Measurements from ENCODE around the gene APOL3. TPM values are rescaled to one million over a fixed set of nuclear protein-coding genes. Genes with fewer than 3 reads are reported as not detected.
"Not testable (repeated sequence)": the region's sequence is repeated elsewhere in the genome, so short reads cannot be mapped to it uniquely, and the experiment has no call there.

Gene APOL3
- total RNA-seq (ENCODE audit: low replicate concordance), result 2.0 and 2.3 TPM in 2 replicates
- long read RNA-seq, partial matches to known transcripts, result 1 of 6 reads
- long read RNA-seq, other reads (novel, unspliced or antisense), result 0 of 6 reads

GRCh38 chr22:36160499-36160942 is at the start of gene APOL3:
APOL3 (minus strand) TSS chr22:36160755; CDS start chr22:36149055, 11,700 bp downstream.
- Mint-ChIP-seq H3K4me1 (ENCODE audit: unreplicated experiment) (peaks cover 27% of the 10 kb centered on the region), H3K4me3 (no peak within 1 kb of the TSS), H3K36me3 (no peaks in the 10 kb centered on the region), H3K27me3 (no peaks in the 10 kb centered on the region), H3K9me3 (no peaks in the 10 kb centered on the region), H3K27ac (no peak within 1 kb of the TSS)
- no peak for DNase-seq (ENCODE audit: extremely low spot score, unreplicated experiment)
- no peak for TF ChIP-seq CTCF (conservative IDR thresholded peaks at IDR 0.05)

- no peak for TF ChIP-seq CTCF (conservative IDR thresholded peaks at IDR 0.05)
- Mint-ChIP-seq H3K27me3 (no peaks in the 10 kb centered on the region), H3K27ac (no peak overlapping the region), H3K36me3 (no peaks in the 10 kb centered on the region), H3K4me3 (no peak overlapping the region), H3K9me3 (peaks cover 19% of the 10 kb centered on the region), H3K4me1 (ENCODE audit: unreplicated experiment) (peaks cover 30% of the 10 kb centered on the region)
- DNase-seq (ENCODE audit: extremely low spot score, unreplicated experiment), result no peak
Measured at GRCh38 chr22:36210224-36210623, 49.7 kb upstream of the APOL3 start.

- peak overlapping the region; percentile 40 for H3K27ac Mint-ChIP-seq
- not testable (repeated sequence) for H3K27me3 Mint-ChIP-seq; H3K36me3 Mint-ChIP-seq; H3K4me3 Mint-ChIP-seq; DNase-seq (ENCODE audit: extremely low spot score, unreplicated experiment)
- H3K4me1 Mint-ChIP-seq (ENCODE audit: unreplicated experiment), result peaks cover 28% of the 10 kb centered on the region
- peaks cover 19% of the 10 kb centered on the region for H3K9me3 Mint-ChIP-seq
Measured at GRCh38 chr22:36209488-36209908, 48.9 kb upstream of the APOL3 start.

- H3K9me3 Mint-ChIP-seq, result peaks cover 19% of the 10 kb centered on the region
- no peaks in the 10 kb centered on the region for H3K27me3 Mint-ChIP-seq
- no peaks in the 10 kb centered on the region for H3K36me3 Mint-ChIP-seq
- no peak overlapping the region for H3K4me3 Mint-ChIP-seq
- H3K27ac Mint-ChIP-seq, result peak overlapping the region; percentile 40
- DNase-seq (ENCODE audit: extremely low spot score, unreplicated experiment), result no peak
- peaks cover 28% of the 10 kb centered on the region for H3K4me1 Mint-ChIP-seq (ENCODE audit: unreplicated experiment)
- no peak for TF ChIP-seq CTCF (conservative IDR thresholded peaks at IDR 0.05)
Measured at GRCh38 chr22:36208914-36209313, 48.4 kb upstream of the APOL3 start.

- Mint-ChIP-seq H3K27me3 (no peaks in the 10 kb centered on the region), H3K36me3 (no peaks in the 10 kb centered on the region), H3K4me1 (ENCODE audit: unreplicated experiment) (peaks cover 33% of the 10 kb centered on the region), H3K27ac (no peak overlapping the region), H3K4me3 (no peak overlapping the region), H3K9me3 (peaks cover 19% of the 10 kb centered on the region)
- DNase-seq (ENCODE audit: extremely low spot score, unreplicated experiment), result no peak
- no peak for TF ChIP-seq CTCF (conservative IDR thresholded peaks at IDR 0.05)
Measured at GRCh38 chr22:36208162-36208765, 47.7 kb upstream of the APOL3 start.

GRCh38 chr22:36206255-36206654 is 45.7 kb upstream of the APOL3 start:
- H3K4me3 Mint-ChIP-seq, result no peak overlapping the region
- no peak for DNase-seq (ENCODE audit: extremely low spot score, unreplicated experiment)
- no peaks in the 10 kb centered on the region for H3K36me3 Mint-ChIP-seq
- H3K4me1 Mint-ChIP-seq (ENCODE audit: unreplicated experiment), result peaks cover 43% of the 10 kb centered on the region
- peak overlapping the region; percentile 50 for H3K27ac Mint-ChIP-seq
- no peaks in the 10 kb centered on the region for H3K27me3 Mint-ChIP-seq
- TF ChIP-seq CTCF (conservative IDR thresholded peaks at IDR 0.05), result no peak
- H3K9me3 Mint-ChIP-seq, result peaks cover 14% of the 10 kb centered on the region

- DNase-seq (ENCODE audit: extremely low spot score, unreplicated experiment); H3K27me3 Mint-ChIP-seq; H3K9me3 Mint-ChIP-seq; H3K4me3 Mint-ChIP-seq; H3K36me3 Mint-ChIP-seq: not testable (repeated sequence)
- H3K27ac Mint-ChIP-seq, result peak overlapping the region; percentile 28
- H3K4me1 Mint-ChIP-seq (ENCODE audit: unreplicated experiment), result peaks cover 39% of the 10 kb centered on the region
Measured at GRCh38 chr22:36205573-36205972, 45.0 kb upstream of the APOL3 start.

All from type B pancreatic cell (in vitro differentiated cells).